CD14-positive monocyte (primary cell): ENCODE results near the gene RGCC. TPM values are rescaled to one million over a fixed set of nuclear protein-coding genes. Genes with fewer than 3 reads are reported as not detected.
A peak's percentile ranks its signal among the peaks of the same experiment; 100 is the strongest.

ENCODE experiments used
- DNase-seq, 3 donors: peaks; one replicate each; pipeline ENCODE4 v3.0.0-alpha.2; 2011 to 2022
- H2AFZ ChIP-seq: 2 replicates; pipeline ENCODE4 v1.6.0; 2012; ENCODE audit warnings: mild to moderate bottlenecking, low read depth, low read length, inconsistent platforms; ENCODE audit not compliant: insufficient read depth, poor library complexity, severe bottlenecking
- H3K27ac ChIP-seq, 2 donors: 1 replicate in 1 of 2; 2 replicates in 1 of 2; pipeline ENCODE4 v1.5.1; 2012 to 2013; ENCODE audit warnings: low read length in 2 of 2, control low read depth in 1 of 2, inconsistent platforms in 1 of 2, low read depth in 1 of 2, mild to moderate bottlenecking in 1 of 2
- H3K27me3 ChIP-seq, 2 donors: one replicate each; pipeline versions ENCODE4 v1.6.0 to v1.6.1; 2011 to 2013; ENCODE audit warnings: low read length in 2 of 2; ENCODE audit not compliant: control insufficient read depth in 2 of 2, insufficient read depth in 2 of 2
- H3K36me3 ChIP-seq, 2 donors: replicated peaks in 1 of 2; 1 replicate in 1 of 2; 2 replicates in 1 of 2; pipeline versions ENCODE4 v1.5.1 to v1.6.1; 2012 to 2013; ENCODE audit warnings: low read length in 2 of 2, control low read depth in 1 of 2, inconsistent platforms in 1 of 2, mild to moderate bottlenecking in 1 of 2; ENCODE audit not compliant: insufficient read depth in 2 of 2, control insufficient read depth in 1 of 2
- H3K4me1 ChIP-seq, 2 donors: 1 replicate in 1 of 2; 2 replicates in 1 of 2; pipeline versions ENCODE4 v1.5.1 to v1.6.1; 2012 to 2013; ENCODE audit warnings: low read length in 2 of 2, control low read depth in 1 of 2, inconsistent platforms in 1 of 2, mild to moderate bottlenecking in 1 of 2, moderate library complexity in 1 of 2; ENCODE audit not compliant: insufficient read depth in 2 of 2, control insufficient read depth in 1 of 2
- H3K4me2 ChIP-seq: replicated peaks from 2 replicates; pipeline ENCODE3; 2012; ENCODE audit warnings: low read length, moderate library complexity, mild to moderate bottlenecking; ENCODE audit not compliant: poor library complexity, severe bottlenecking; ENCODE audit errors: extremely low read depth
- H3K4me3 ChIP-seq, 3 experiments: fragments of 200-600 bp in 1 of 3; sonication (generic) in 1 of 3; replicated peaks in 1 of 3; 1 replicate in 2 of 3; 2 replicates in 1 of 3; pipeline ENCODE4 v1.5.1; 2011 to 2013; ENCODE audit warnings: low read length in 3 of 3, mild to moderate bottlenecking in 3 of 3, control low read depth in 2 of 3, low read depth in 2 of 3, inconsistent platforms in 1 of 3, moderate library complexity in 1 of 3
- H3K79me2 ChIP-seq: 2 replicates; pipeline ENCODE4 v1.6.0; 2012; ENCODE audit warnings: mild to moderate bottlenecking, control low read depth, inconsistent platforms, low read length, moderate library complexity; ENCODE audit not compliant: insufficient read depth
- H3K9ac ChIP-seq: 2 replicates; pipeline ENCODE4 v1.6.0; 2017; ENCODE audit warnings: low read length, mild to moderate bottlenecking; ENCODE audit not compliant: insufficient read depth, poor library complexity, severe bottlenecking
- H3K9me3 ChIP-seq, 2 donors: replicated peaks in 1 of 2; 1 replicate in 1 of 2; 2 replicates in 1 of 2; pipeline versions ENCODE4 v1.5.1 to v1.6.1; 2012 to 2013; ENCODE audit warnings: low read length in 2 of 2, control low read depth in 1 of 2; ENCODE audit not compliant: control insufficient read depth in 1 of 2, insufficient read depth in 1 of 2
- H4K20me1 ChIP-seq: 2 replicates; pipeline ENCODE4 v1.6.0; 2012; ENCODE audit warnings: mild to moderate bottlenecking, low read length, control low read depth, moderate library complexity; ENCODE audit not compliant: insufficient read depth
- H3K27ac Mint-ChIP-seq, 7 donors: one replicate each; pipeline ENCODE4 v1.8.0; 2020; ENCODE audit warnings: mild to moderate bottlenecking in 7 of 7, mixed read lengths in 7 of 7, moderate library complexity in 6 of 7, inconsistent platforms in 2 of 7
- H3K27me3 Mint-ChIP-seq, 3 donors: one replicate each; pipeline ENCODE4 v1.8.0; 2021 to 2022; ENCODE audit warnings: low read depth in 3 of 3, mild to moderate bottlenecking in 3 of 3, mixed read lengths in 3 of 3, moderate library complexity in 3 of 3, inconsistent platforms in 1 of 3
- H3K36me3 Mint-ChIP-seq, 2 donors: one replicate each; pipeline ENCODE4 v1.8.0; 2020; ENCODE audit warnings: mixed read lengths in 2 of 2, inconsistent platforms in 1 of 2, mild to moderate bottlenecking in 1 of 2
- H3K4me1 Mint-ChIP-seq: one replicate; pipeline ENCODE4 v1.8.0; 2020; ENCODE audit warnings: mild to moderate bottlenecking, mixed read lengths
- H3K4me3 Mint-ChIP-seq, 2 donors: one replicate each; pipeline ENCODE4 v1.8.0; 2020; ENCODE audit warnings: mild to moderate bottlenecking in 2 of 2, mixed read lengths in 2 of 2, moderate library complexity in 1 of 2
- H3K9me3 Mint-ChIP-seq, 7 donors: one replicate each; pipeline ENCODE4 v1.8.0; 2020 to 2022; ENCODE audit warnings: mixed read lengths in 7 of 7, mild to moderate bottlenecking in 6 of 7, moderate library complexity in 6 of 7, inconsistent platforms in 2 of 7
- WGBS: methylation state at CpG from one replicate; pipeline ENCODE4 v1.1.5; 2013; ENCODE audit warnings: missing lambda C conversion rate; ENCODE audit not compliant: insufficient coverage; 5-methylcytosine and 5-hydroxymethylcytosine counted together
- intact Hi-C, 2 donors: fragments of 100-400 bp; cut with micrococcal nuclease; formaldehyde crosslinking; loops; one replicate each; pipeline versions ENCODE4 v1.15.0 to v1.15.1; 2023
- polyA plus RNA-seq, 3 donors: library from polyadenylated mRNA; depleted of rRNA in 1 of 3; unstranded in 2 of 3; stranded (reverse) in 1 of 3; fragments of 300-500 nt in 2 of 3; fragments of >200 nt in 1 of 3; fragmentation: Illumina TruSeq in 2 of 3; gene quantifications; 1 replicate in 2 of 3; 2 replicates in 1 of 3; pipeline ENCODE4 v1.2.3, GENCODE V29; 2012 to 2021
- TF ChIP-seq, protein P1 (sequence below): fragments of 200-600 bp; IDR thresholded peaks from one replicate; pipeline ENCODE4 v1.8.0; 2022; ENCODE audit warnings: antibody characterized with exemption, mild to moderate bottlenecking

RGCC gene
- polyA plus RNA-seq, 3 donors = 4.3 to 49.5 (median 26.0) TPM

DNA sequence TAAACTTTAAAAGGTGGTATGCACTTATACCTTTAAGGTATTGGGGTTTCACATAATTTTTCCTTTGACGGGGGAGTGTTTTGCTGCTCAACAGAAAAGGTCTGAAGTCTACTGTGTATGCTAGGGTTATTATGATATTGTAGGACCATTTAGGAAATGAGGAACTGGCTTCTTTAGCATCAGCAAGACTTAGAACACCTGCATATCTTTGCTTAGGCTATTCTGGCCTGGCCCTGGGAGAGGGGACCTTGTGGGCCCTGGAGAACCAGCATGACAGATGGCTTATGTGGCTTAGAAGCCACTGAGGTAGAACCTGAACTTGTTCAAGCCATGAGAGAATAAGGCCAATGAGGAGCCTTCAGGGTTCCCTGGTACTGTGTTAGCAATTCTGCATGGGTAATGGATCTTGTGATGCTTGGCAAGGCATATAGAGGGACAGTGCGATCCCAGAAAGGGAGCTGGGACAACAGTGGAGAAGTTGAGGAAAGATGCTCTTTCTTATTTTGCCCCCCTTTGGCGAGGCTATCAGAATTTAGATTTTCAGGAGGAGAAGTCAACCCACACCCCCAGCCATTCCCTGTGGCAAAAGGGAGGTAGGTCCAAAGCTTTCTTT is 4.3 kb downstream of the RGCC start:
- peaks cover 9 to 27% (median 16%) of the 10 kb centered on the region in 3 donors for H3K27me3 Mint-ChIP-seq
- H3K36me3 ChIP-seq = no peaks in the 10 kb centered on the region
- H3K27ac Mint-ChIP-seq = peak overlapping the region in 2 of 7 donors; percentile 86 to 99
- TF ChIP-seq, protein P1, sequence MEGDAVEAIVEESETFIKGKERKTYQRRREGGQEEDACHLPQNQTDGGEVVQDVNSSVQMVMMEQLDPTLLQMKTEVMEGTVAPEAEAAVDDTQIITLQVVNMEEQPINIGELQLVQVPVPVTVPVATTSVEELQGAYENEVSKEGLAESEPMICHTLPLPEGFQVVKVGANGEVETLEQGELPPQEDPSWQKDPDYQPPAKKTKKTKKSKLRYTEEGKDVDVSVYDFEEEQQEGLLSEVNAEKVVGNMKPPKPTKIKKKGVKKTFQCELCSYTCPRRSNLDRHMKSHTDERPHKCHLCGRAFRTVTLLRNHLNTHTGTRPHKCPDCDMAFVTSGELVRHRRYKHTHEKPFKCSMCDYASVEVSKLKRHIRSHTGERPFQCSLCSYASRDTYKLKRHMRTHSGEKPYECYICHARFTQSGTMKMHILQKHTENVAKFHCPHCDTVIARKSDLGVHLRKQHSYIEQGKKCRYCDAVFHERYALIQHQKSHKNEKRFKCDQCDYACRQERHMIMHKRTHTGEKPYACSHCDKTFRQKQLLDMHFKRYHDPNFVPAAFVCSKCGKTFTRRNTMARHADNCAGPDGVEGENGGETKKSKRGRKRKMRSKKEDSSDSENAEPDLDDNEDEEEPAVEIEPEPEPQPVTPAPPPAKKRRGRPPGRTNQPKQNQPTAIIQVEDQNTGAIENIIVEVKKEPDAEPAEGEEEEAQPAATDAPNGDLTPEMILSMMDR = no peak
- H3K9me3 ChIP-seq = peaks cover 0 to 2% of the 10 kb centered on the region in 2 donors
- H3K4me1 ChIP-seq = peaks cover 78 to 94% of the 10 kb centered on the region in 2 donors
- no CpG with 5 or more reads among the region's 3 CpGs for WGBS
- H3K4me1 Mint-ChIP-seq = peaks cover 79% of the 10 kb centered on the region
- H4K20me1 ChIP-seq = peaks cover 15% of the 10 kb centered on the region
- peak overlapping the region in 1 of 2 donors; percentile 50 for H3K4me3 Mint-ChIP-seq
- no peak overlapping the region for H2AFZ ChIP-seq
- H3K27ac ChIP-seq = no peak overlapping the region
- peaks cover 38 to 59% of the 10 kb centered on the region in 2 donors for H3K36me3 Mint-ChIP-seq
- no peak overlapping the region for H3K4me3 ChIP-seq
- H3K27me3 ChIP-seq = peaks cover 0 to 14% of the 10 kb centered on the region in 2 donors
- H3K4me2 ChIP-seq = no peak overlapping the region
- intact Hi-C loops = loop anchor here in 1 of 2 donors (10.0 kb wide), 1 partner anchor 193 kb away; no protein-coding TSS in a partner anchor
- DNase-seq = no peak
- peaks cover 0 to 9% (median 4%) of the 10 kb centered on the region in 7 donors for H3K9me3 Mint-ChIP-seq
- H3K9ac ChIP-seq = no peak overlapping the region
- H3K79me2 ChIP-seq = peaks cover 48% of the 10 kb centered on the region

DNA sequence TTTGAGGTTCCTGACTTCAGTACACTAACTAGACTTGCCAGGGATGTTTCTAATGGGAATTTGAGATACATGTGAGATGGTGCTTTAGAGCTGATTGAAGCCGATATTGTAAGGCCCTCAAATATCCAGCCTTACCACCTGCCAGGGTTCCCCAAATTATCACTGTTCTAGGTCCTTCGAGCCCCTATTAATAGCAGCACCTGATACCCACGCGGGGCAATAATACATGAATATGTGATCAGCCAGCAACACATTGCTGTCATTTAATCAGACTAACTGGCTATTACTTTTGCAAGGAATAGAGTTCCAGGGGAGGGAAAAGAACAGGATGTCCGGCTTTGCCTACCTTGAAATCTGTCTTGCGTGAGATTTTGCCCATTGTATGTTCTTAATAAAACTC is 5.1 kb downstream of the RGCC start:
- intact Hi-C loops = loop anchor here in 1 of 2 donors (10.0 kb wide), 1 partner anchor 192 kb away; no protein-coding TSS in a partner anchor
- H3K4me1 ChIP-seq = peaks cover 73 to 95% of the 10 kb centered on the region in 2 donors
- no peak for DNase-seq
- Mint-ChIP-seq H3K9me3 (peaks cover 0 to 6% (median 0%) of the 10 kb centered on the region in 7 donors), H3K27me3 (peaks cover 4 to 19% (median 11%) of the 10 kb centered on the region in 3 donors), H3K36me3 (peaks cover 43 to 63% of the 10 kb centered on the region in 2 donors), H3K27ac (peak overlapping the region in 5 of 7 donors; percentile 84 to 99 (median 91)), H3K4me1 (peaks cover 80% of the 10 kb centered on the region), H3K4me3 (no peak overlapping the region)
- peaks cover 15% of the 10 kb centered on the region for H4K20me1 ChIP-seq
- H3K4me2 ChIP-seq = no peak overlapping the region
- TF ChIP-seq, protein P1 = no peak
- 100% methylated on average over 1 of the region's 6 CpGs for WGBS
- H2AFZ ChIP-seq = no peak overlapping the region
- H3K9ac ChIP-seq = no peak overlapping the region
- H3K9me3 ChIP-seq = no peaks in the 10 kb centered on the region
- H3K79me2 ChIP-seq = peaks cover 50% of the 10 kb centered on the region
- no peak overlapping the region for H3K4me3 ChIP-seq
- H3K27me3 ChIP-seq = peaks cover 0 to 10% of the 10 kb centered on the region in 2 donors
- H3K27ac ChIP-seq = no peak overlapping the region
- H3K36me3 ChIP-seq = peaks cover 0 to 6% of the 10 kb centered on the region in 2 donors
